ENCODE data around the gene KIF12.
"Not testable (repeated sequence)": the region's sequence is repeated elsewhere in the genome, so short reads cannot be mapped to it uniquely, and the experiment has no call there.

KIF12 gene

GRCh38 chr9:114061292-114061691 lies 37.8 kb downstream of the KIF12 start:
- DNase-seq = no peak

- no peak for DNase-seq
These were observed 38.4 kb downstream of the KIF12 start for GRCh38 chr9:114060711-114061110.

GRCh38 chr9:114060070-114060469 lies 39.0 kb downstream of the KIF12 start:
- no peak for DNase-seq

- DNase-seq = no peak
These were observed 39.9 kb downstream of the KIF12 start for GRCh38 chr9:114059047-114059803.

GRCh38 chr9:114058688-114059046 lies 40.4 kb downstream of the KIF12 start:
- DNase-seq = no peak

GRCh38 chr9:114057161-114057885 lies 41.8 kb downstream of the KIF12 start:
- no peak for DNase-seq

- no peak for DNase-seq
These were observed 42.6 kb downstream of the KIF12 start for GRCh38 chr9:114056527-114056926.

GRCh38 chr9:114055894-114056293 lies 43.2 kb downstream of the KIF12 start:
- DNase-seq = no peak

- DNase-seq = no peak
These were observed 44.0 kb downstream of the KIF12 start for GRCh38 chr9:114055061-114055460.

GRCh38 chr9:114054191-114054690 lies 44.9 kb downstream of the KIF12 start:
- DNase-seq = no peak

- no peak for DNase-seq
These were observed 45.7 kb downstream of the KIF12 start for GRCh38 chr9:114053246-114054005.

- no peak for DNase-seq
These were observed 47.4 kb downstream of the KIF12 start for GRCh38 chr9:114051706-114052105.

GRCh38 chr9:114051281-114051680 lies 47.8 kb downstream of the KIF12 start:
- DNase-seq = no peak

- no peak for DNase-seq
These were observed 48.4 kb downstream of the KIF12 start for GRCh38 chr9:114050646-114051045.

GRCh38 chr9:114050226-114050568 lies 48.9 kb downstream of the KIF12 start:
- DNase-seq = no peak

GRCh38 chr9:114049441-114050225 lies 49.5 kb downstream of the KIF12 start:
- DNase-seq = no peak

- no peak for DNase-seq
These were observed 50.3 kb downstream of the KIF12 start for GRCh38 chr9:114048533-114049415.

GRCh38 chr9:114047717-114048116 lies 51.4 kb downstream of the KIF12 start:
- peak; percentile 8 for DNase-seq

GRCh38 chr9:114046875-114047274 lies 52.2 kb downstream of the KIF12 start:
- DNase-seq = no peak

- DNase-seq = no peak
These were observed 52.8 kb downstream of the KIF12 start for GRCh38 chr9:114046237-114046755.

GRCh38 chr9:114043660-114044059 lies 55.4 kb downstream of the KIF12 start:
- DNase-seq = not testable (repeated sequence)

All from DMS53 (cell line).